Measurements from ENCODE around the gene B3GNT2.

- TF ChIP-seq CTCF (IDR thresholded peaks at IDR 0.05) (no peak), POLR2AphosphoS5 (IDR thresholded peaks at IDR 0.05) (no peak), POLR2A (IDR thresholded peaks at IDR 0.05) (no peak)
Observed at GRCh38 chr2:62188416-62188815, 7.5 kb upstream of the B3GNT2 start.

Measured in breast epithelium (tissue), 3 donors.